ENCODE data around the gene RACK1. TPM values are rescaled to one million over a fixed set of nuclear protein-coding genes. Genes with fewer than 3 reads are reported as not detected.

RACK1 gene
- total and polyA plus RNA-seq, 2 of the 4 experiments (the other 2 are of a cell fraction) = 4,263 to 9,350 TPM

GRCh38 chr5:181221105-181221791 lies 22.5 kb downstream of the RACK1 start:
- H3K4me3 ChIP-seq (ENCODE audit: insufficient read depth, low read depth, low read length) = no peak overlapping the region; the same call in 1 of the 2 replicates
- no peak overlapping the region for H3K14ac ChIP-seq (replicated peaks; ENCODE audit: low read depth, low read length)
- no peaks in the 10 kb centered on the region; the same call in 1 of the 2 replicates for H3K36me3 ChIP-seq (ENCODE audit: control insufficient read depth, insufficient read depth, low read length)
- H3K4me1 ChIP-seq (ENCODE audit: control insufficient read depth, insufficient read depth, low read length) = peaks cover 7% of the 10 kb centered on the region
- H3K27ac ChIP-seq (ENCODE audit: insufficient read depth, low read length) = no peak overlapping the region
- peak overlapping the region; percentile 32; the same call in 1 of the 2 replicates for H3K4me2 ChIP-seq (ENCODE audit: low read depth, low read length)
- H3K23ac ChIP-seq (ENCODE audit: low read depth, low read length) = no peak overlapping the region
- H2BK5ac ChIP-seq (ENCODE audit: low read depth, low read length, poor library complexity, severe bottlenecking) = no peak overlapping the region
- no peak overlapping the region for H3K4ac ChIP-seq (ENCODE audit: low read depth, low read length)
- 29% methylated on average over 12 of the region's 27 CpGs; no CpG with 5 or more reads in 1 of the 2 experiments for WGBS, 2 experiments (ENCODE audit: extremely low coverage in 2 of 2, insufficient read length in 1 of 2)
- no peak overlapping the region for H2BK20ac ChIP-seq (ENCODE audit: low read depth, low read length)
- no peak overlapping the region for H2BK15ac ChIP-seq (ENCODE audit: low read depth, low read length)
- H3K27me3 ChIP-seq (ENCODE audit: control insufficient read depth, insufficient read depth, low read length) = no peaks in the 10 kb centered on the region
- no peak for TF ChIP-seq MXI1 (IDR thresholded peaks at IDR 0.05; ENCODE audit: borderline replicate concordance, low read depth, low read length)
- no peak for TF ChIP-seq BHLHE40 (IDR thresholded peaks at IDR 0.05; ENCODE audit: low read depth, low read length)
- peaks cover 13 to 24% of the 10 kb centered on the region in 2 experiments for H3K79me1 ChIP-seq (ENCODE audit: low read depth in 1 of 2, low read length in 2 of 2)
- H4K8ac ChIP-seq (ENCODE audit: low read depth in 2 of 2, low read length in 2 of 2) = no peak overlapping the region
- H2AFZ ChIP-seq (replicated peaks; ENCODE audit: low read length, poor library complexity) = peak overlapping the region; percentile 74
- H4K91ac ChIP-seq (ENCODE audit: insufficient read depth, low read depth, low read length) = no peak overlapping the region
- H2AK5ac ChIP-seq (ENCODE audit: low read depth, low read length) = no peak overlapping the region
- H4K5ac ChIP-seq (ENCODE audit: low read depth, low read length) = no peak overlapping the region
- dilution Hi-C loops (cut with HindIII; ENCODE audit: low sequenced_read_pairs, unreplicated experiment) (no loop called here), in situ Hi-C loops (cut with MboI; ENCODE audit: low sequenced_read_pairs) (no loop called here), intact Hi-C loops (cut with micrococcal nuclease) (no loop called here)
- no TSS peak for BruUV-seq (replicated peaks)
- no peak overlapping the region for H3K9ac ChIP-seq (ENCODE audit: low read depth, low read length)
- no peak overlapping the region for H3K18ac ChIP-seq (ENCODE audit: low read depth, low read length)
- POLR2A ChIA-PET (ENCODE audit: unreplicated experiment) = no interaction called here
- no peak for ATAC-seq (ENCODE audit: low read depth)
- peaks cover 15% of the 10 kb centered on the region for H4K20me1 ChIP-seq (ENCODE audit: insufficient read depth, low read length)
- H2BK120ac ChIP-seq (ENCODE audit: low read depth, low read length) = no peak overlapping the region
- CTCF ChIA-PET = no interaction called here
- no peak overlapping the region for H3K56ac ChIP-seq (ENCODE audit: extremely low read depth, insufficient read depth, low read length)
- peak overlapping the region; percentile 66 for H2AK9ac ChIP-seq (replicated peaks; ENCODE audit: low read depth, low read length, poor library complexity)
- H3K9me1 ChIP-seq (ENCODE audit: insufficient read depth, low read length) = peaks cover 19% of the 10 kb centered on the region
- no peak for DNase-seq
- H3K9me3 ChIP-seq (ENCODE audit: control insufficient read depth, insufficient read depth, low read length) = no peaks in the 10 kb centered on the region
